Liver (tissue), 3 donors: ENCODE results near the gene ISM2.

Experiments used
- ATF3 ChIP-seq: IDR thresholded peaks from 2 replicates; pipeline ENCODE4 v1.6.1; 2016; ENCODE audit warnings: antibody characterized with exemption
- CTCF ChIP-seq: fragments of 150-350 bp; IDR thresholded peaks from 2 replicates; pipeline ENCODE4 v1.5.1; 2017; ENCODE audit warnings: improper control_type of control experiment, low read depth, low read length; ENCODE audit not compliant: missing input control
- EGR1 ChIP-seq, 2 donors: IDR thresholded peaks; 2 replicates each; pipeline ENCODE4 v1.6.1; 2016 to 2018; ENCODE audit warnings: antibody characterized with exemption in 2 of 2, low read depth in 2 of 2
- MAX ChIP-seq: IDR thresholded peaks from 2 replicates; pipeline ENCODE4 v1.6.1; 2016; ENCODE audit warnings: antibody characterized with exemption
- RAD21 ChIP-seq, 2 donors: IDR thresholded peaks; 2 replicates each; pipeline ENCODE4 v1.6.1; 2016; ENCODE audit warnings: antibody characterized with exemption in 2 of 2, mild to moderate bottlenecking in 2 of 2
- RXRA ChIP-seq, 2 donors: IDR thresholded peaks; 2 replicates each; pipeline ENCODE4 v1.6.1; 2017 to 2018; ENCODE audit warnings: antibody characterized with exemption in 2 of 2, mild to moderate bottlenecking in 1 of 2
- YY1 ChIP-seq: IDR thresholded peaks from 2 replicates; pipeline ENCODE4 v1.6.1; 2016; ENCODE audit warnings: antibody characterized with exemption, mild to moderate bottlenecking
- TF ChIP-seq, protein P1 (sequence below): IDR thresholded peaks from 2 replicates; pipeline ENCODE4 v1.6.1; 2016; ENCODE audit warnings: antibody characterized with exemption, mild to moderate bottlenecking
- donor health status: healthy.
- donor health status: healthy.

DNA sequence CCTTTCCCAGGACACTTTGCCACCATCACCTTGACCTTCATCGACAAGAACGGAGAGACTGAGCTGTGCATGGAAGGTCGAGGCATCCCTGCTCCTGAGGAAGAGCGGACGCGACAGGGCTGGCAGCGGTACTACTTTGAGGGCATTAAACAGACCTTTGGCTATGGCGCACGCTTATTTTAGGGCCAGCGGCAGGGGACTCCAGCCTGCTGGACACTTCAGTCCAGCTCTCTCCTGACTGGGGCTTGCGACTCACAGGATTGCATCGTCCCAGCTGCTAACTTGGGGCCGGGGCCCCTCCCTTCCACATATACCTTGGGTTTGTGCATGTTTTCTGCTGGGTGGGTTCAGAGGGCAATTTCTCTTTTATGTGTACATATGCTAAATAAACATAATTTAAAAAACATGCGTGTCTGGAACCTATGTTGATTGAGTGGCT lies 29.5 kb downstream of the ISM2 start:
- TF ChIP-seq CTCF (no peak), RAD21 (IDR thresholded peaks at IDR 0.05) (no peak), YY1 (no peak), RXRA (IDR thresholded peaks at IDR 0.05) (no peak), MAX (no peak), ATF3 (no peak), EGR1 (IDR thresholded peaks at IDR 0.05; ENCODE audit: low read depth in 2 of 2) (no peak)
- TF ChIP-seq, protein P1, sequence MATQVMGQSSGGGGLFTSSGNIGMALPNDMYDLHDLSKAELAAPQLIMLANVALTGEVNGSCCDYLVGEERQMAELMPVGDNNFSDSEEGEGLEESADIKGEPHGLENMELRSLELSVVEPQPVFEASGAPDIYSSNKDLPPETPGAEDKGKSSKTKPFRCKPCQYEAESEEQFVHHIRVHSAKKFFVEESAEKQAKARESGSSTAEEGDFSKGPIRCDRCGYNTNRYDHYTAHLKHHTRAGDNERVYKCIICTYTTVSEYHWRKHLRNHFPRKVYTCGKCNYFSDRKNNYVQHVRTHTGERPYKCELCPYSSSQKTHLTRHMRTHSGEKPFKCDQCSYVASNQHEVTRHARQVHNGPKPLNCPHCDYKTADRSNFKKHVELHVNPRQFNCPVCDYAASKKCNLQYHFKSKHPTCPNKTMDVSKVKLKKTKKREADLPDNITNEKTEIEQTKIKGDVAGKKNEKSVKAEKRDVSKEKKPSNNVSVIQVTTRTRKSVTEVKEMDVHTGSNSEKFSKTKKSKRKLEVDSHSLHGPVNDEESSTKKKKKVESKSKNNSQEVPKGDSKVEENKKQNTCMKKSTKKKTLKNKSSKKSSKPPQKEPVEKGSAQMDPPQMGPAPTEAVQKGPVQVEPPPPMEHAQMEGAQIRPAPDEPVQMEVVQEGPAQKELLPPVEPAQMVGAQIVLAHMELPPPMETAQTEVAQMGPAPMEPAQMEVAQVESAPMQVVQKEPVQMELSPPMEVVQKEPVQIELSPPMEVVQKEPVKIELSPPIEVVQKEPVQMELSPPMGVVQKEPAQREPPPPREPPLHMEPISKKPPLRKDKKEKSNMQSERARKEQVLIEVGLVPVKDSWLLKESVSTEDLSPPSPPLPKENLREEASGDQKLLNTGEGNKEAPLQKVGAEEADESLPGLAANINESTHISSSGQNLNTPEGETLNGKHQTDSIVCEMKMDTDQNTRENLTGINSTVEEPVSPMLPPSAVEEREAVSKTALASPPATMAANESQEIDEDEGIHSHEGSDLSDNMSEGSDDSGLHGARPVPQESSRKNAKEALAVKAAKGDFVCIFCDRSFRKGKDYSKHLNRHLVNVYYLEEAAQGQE = no peak
